Karpas-422 (cell line): ENCODE data around the gene PTPRD. TPM values are rescaled to one million over a fixed set of nuclear protein-coding genes. Genes with fewer than 3 reads are reported as not detected.

Source experiments
- DNase-seq: peaks from one replicate; pipeline ENCODE4 v3.0.0-alpha.2; 2015
- H2AFZ ChIP-seq: fragments of 200-600 bp; sonication (generic); 2 replicates; pipeline ENCODE4 v1.6.1; 2014; ENCODE audit warnings: antibody characterized with exemption, low read length, mixed read lengths
- H3K27ac ChIP-seq: fragments of 200-600 bp; sonication (generic); 2 replicates; pipeline ENCODE4 v1.5.1; 2014; ENCODE audit warnings: mild to moderate bottlenecking, low read length, moderate library complexity
- H3K27me3 ChIP-seq: fragments of 200-600 bp; sonication (generic); 2 replicates; pipeline ENCODE4 v1.6.1; 2014; ENCODE audit warnings: low read length, mixed read lengths
- H3K36me3 ChIP-seq: fragments of 200-600 bp; sonication (generic); 2 replicates; pipeline ENCODE4 v1.6.1; 2014; ENCODE audit warnings: low read length, mixed read lengths; ENCODE audit not compliant: insufficient read depth
- H3K4me1 ChIP-seq: fragments of 200-600 bp; sonication (generic); 2 replicates; pipeline ENCODE4 v1.6.1; 2014; ENCODE audit warnings: mild to moderate bottlenecking, low read length, mixed read lengths
- H3K4me2 ChIP-seq: fragments of 200-600 bp; sonication (generic); 2 replicates; pipeline ENCODE4 v1.6.1; 2014; ENCODE audit warnings: low read length, low read depth, mild to moderate bottlenecking; ENCODE audit not compliant: poor library complexity, severe bottlenecking
- H3K4me3 ChIP-seq: fragments of 200-600 bp; sonication (generic); 2 replicates; pipeline ENCODE4 v1.5.1; 2014; ENCODE audit warnings: mild to moderate bottlenecking, antibody characterized with exemption, low read length, mixed read lengths
- H3K79me2 ChIP-seq: fragments of 200-600 bp; sonication (generic); 2 replicates; pipeline ENCODE4 v1.6.1; 2014; ENCODE audit warnings: mild to moderate bottlenecking, low read length, mixed read lengths
- H3K9ac ChIP-seq: fragments of 200-600 bp; sonication (generic); 2 replicates; pipeline ENCODE4 v1.6.0; 2014; ENCODE audit warnings: low read length
- H3K9me2 ChIP-seq: fragments of 200-600 bp; sonication (generic), shearing (Covaris generic); replicated peaks from 2 replicates; pipeline ENCODE4 v1.6.0; 2014; ENCODE audit warnings: mild to moderate bottlenecking, low read length, moderate library complexity; ENCODE audit not compliant: insufficient read depth
- H3K9me3 ChIP-seq: fragments of 300-700, 200-600 bp; sonication (generic); 2 replicates; pipeline ENCODE4 v1.6.1; 2014; ENCODE audit warnings: low read length, mixed read lengths
- H4K20me1 ChIP-seq: fragments of 200-600 bp; sonication (generic); 2 replicates; pipeline ENCODE4 v1.6.1; 2014; ENCODE audit warnings: mild to moderate bottlenecking, antibody characterized with exemption, low read length, low read depth; ENCODE audit not compliant: insufficient read depth
- total RNA-seq: library from RNA; depleted of rRNA; stranded (reverse); fragments of >200 nt; shearing (Covaris generic); gene quantifications from 2 replicates; pipeline ENCODE4 v1.2.3, GENCODE V29; 2014; ENCODE audit warnings: low replicate concordance

The PTPRD gene
- total RNA-seq, 1 experiment from 2014 or later: 0.63 TPM

DNA sequence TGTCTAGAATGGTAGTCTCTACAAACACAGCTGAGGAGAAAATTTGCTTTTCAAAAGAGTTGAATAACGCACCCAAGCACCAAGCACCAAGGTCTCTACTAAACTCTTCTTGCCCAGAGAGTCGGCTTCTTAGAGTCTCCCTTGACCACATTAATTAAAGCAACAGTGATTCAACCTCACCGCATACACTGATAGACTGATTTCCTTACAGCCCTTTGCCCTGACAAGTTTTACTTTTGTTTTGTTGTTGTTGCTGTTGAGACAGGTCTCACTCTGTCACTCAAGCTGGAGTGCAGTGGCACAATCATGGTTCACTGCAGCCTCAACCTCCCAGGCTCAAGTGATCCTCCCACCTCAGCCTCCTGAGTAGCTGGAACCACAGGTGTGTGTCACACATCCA, 1777.5 kb downstream of the PTPRD start:
- H3K9ac ChIP-seq: no peak overlapping the region
- H3K4me1 ChIP-seq: no peaks in the 10 kb centered on the region
- no peaks in the 10 kb centered on the region for H3K36me3 ChIP-seq
- H4K20me1 ChIP-seq: no peaks in the 10 kb centered on the region
- H3K9me2 ChIP-seq: no peaks in the 10 kb centered on the region
- no peak overlapping the region for H2AFZ ChIP-seq
- H3K9me3 ChIP-seq: no peaks in the 10 kb centered on the region
- no peak overlapping the region for H3K27ac ChIP-seq
- no peaks in the 10 kb centered on the region for H3K27me3 ChIP-seq
- no peak overlapping the region for H3K4me3 ChIP-seq
- no peak overlapping the region for H3K4me2 ChIP-seq
- no peaks in the 10 kb centered on the region for H3K79me2 ChIP-seq
- no peak for DNase-seq

DNA sequence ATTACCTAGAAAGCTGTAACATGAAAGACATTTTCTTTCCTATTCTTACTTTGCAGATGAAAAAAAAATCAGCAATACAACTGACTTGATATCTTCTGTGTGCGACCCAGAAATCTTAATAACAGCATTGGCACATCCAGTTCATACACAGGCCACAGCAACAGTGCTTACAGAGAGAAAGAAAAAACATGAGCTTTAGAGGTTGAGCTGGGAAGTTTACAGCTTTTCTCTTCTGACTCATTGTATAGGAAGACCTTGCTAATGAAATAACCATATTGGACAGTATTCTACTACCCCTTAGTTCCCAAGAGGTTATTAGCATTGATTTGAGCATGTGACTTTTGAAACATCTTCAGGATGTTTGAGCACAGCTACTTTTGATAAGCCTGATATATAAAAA, 1779.8 kb downstream of the PTPRD start:
- Histone ChIP-seq H3K9me2 (no peaks in the 10 kb centered on the region), H3K27me3 (no peaks in the 10 kb centered on the region), H3K79me2 (no peaks in the 10 kb centered on the region), H3K9me3 (peaks cover 5% of the 10 kb centered on the region; the same call in 1 of the 2 replicates), H4K20me1 (no peaks in the 10 kb centered on the region), H3K36me3 (no peaks in the 10 kb centered on the region), H2AFZ (no peak overlapping the region), H3K4me1 (no peaks in the 10 kb centered on the region), H3K9ac (no peak overlapping the region), H3K27ac (no peak overlapping the region), H3K4me3 (no peak overlapping the region), H3K4me2 (no peak overlapping the region)
- DNase-seq: no peak

DNA sequence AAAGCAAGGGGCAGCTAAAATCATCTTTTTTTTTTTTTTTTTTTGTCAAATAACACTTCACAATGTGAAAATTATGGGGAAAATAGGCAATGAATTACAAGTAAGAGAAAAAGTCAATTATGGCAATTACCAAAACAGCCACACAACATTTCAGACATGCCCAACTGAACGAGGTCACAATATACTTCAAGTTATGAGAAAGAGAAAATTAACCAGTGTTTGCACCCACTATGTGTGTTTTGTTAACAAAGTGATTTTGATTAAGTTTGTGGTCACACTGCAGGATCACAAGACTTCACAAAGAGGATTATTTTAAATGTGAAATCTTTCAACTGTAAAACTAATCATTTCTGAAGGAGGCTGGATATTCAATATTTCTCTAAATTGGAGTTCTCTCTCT, 1780.4 kb downstream of the PTPRD start:
- H3K9me3 ChIP-seq: peaks cover 5% of the 10 kb centered on the region; the same call in 1 of the 2 replicates
- H3K4me1 ChIP-seq: no peaks in the 10 kb centered on the region
- H3K4me3 ChIP-seq: no peak overlapping the region
- no peak overlapping the region for H3K4me2 ChIP-seq
- DNase-seq: no peak
- no peaks in the 10 kb centered on the region for H3K9me2 ChIP-seq
- no peaks in the 10 kb centered on the region for H4K20me1 ChIP-seq
- no peak overlapping the region for H3K9ac ChIP-seq
- no peak overlapping the region for H3K27ac ChIP-seq
- no peaks in the 10 kb centered on the region for H3K36me3 ChIP-seq
- H3K27me3 ChIP-seq: no peaks in the 10 kb centered on the region
- no peak overlapping the region for H2AFZ ChIP-seq
- no peaks in the 10 kb centered on the region for H3K79me2 ChIP-seq

DNA sequence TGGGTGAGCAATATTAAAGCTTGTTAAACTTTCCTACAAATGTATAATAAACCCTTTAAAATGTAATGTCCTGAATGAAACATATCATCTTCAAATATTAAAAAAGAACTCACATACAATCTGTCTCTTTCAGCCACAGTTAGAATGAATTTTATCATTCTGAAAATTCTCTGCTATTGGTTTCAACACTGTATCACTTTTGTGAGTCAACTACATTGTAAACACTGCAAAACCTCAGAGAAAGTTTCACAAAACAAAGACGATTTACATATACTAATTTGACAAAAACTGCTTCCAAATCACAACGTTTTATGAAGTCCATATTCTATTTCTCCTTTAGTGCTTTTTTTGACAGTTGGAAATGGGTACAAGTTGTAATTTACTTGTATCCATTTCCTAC, 1781.2 kb downstream of the PTPRD start:
- H4K20me1 ChIP-seq: no peaks in the 10 kb centered on the region
- H3K9me3 ChIP-seq: peaks cover 10% of the 10 kb centered on the region; the same call in 1 of the 2 replicates
- no peak overlapping the region for H3K9ac ChIP-seq
- H3K27me3 ChIP-seq: no peaks in the 10 kb centered on the region
- no peaks in the 10 kb centered on the region for H3K79me2 ChIP-seq
- H3K36me3 ChIP-seq: no peaks in the 10 kb centered on the region
- no peaks in the 10 kb centered on the region for H3K9me2 ChIP-seq
- no peak for DNase-seq
- no peak overlapping the region for H3K4me3 ChIP-seq
- H2AFZ ChIP-seq: no peak overlapping the region
- no peaks in the 10 kb centered on the region for H3K4me1 ChIP-seq
- H3K27ac ChIP-seq: no peak overlapping the region
- no peak overlapping the region for H3K4me2 ChIP-seq

DNA sequence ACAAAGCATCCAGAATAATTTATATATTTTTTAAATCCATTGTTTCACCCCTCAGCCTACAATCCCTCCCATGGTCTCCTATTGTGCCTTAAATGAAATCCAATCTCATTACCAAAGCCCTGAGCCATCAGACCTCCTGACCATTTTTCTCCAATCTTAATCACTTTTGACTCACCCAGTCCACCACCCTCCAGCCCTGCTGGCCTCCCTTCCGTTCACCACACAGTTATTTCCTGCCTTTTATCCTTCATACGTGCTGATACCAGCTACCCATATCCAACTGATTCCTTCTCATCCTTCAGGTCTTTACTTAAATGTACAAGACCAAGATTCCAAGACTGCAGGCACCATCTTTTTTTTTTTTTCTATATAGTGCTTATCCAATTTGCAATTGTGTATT, 1786.5 kb downstream of the PTPRD start:
- H3K27me3 ChIP-seq: no peaks in the 10 kb centered on the region
- DNase-seq: no peak

DNA sequence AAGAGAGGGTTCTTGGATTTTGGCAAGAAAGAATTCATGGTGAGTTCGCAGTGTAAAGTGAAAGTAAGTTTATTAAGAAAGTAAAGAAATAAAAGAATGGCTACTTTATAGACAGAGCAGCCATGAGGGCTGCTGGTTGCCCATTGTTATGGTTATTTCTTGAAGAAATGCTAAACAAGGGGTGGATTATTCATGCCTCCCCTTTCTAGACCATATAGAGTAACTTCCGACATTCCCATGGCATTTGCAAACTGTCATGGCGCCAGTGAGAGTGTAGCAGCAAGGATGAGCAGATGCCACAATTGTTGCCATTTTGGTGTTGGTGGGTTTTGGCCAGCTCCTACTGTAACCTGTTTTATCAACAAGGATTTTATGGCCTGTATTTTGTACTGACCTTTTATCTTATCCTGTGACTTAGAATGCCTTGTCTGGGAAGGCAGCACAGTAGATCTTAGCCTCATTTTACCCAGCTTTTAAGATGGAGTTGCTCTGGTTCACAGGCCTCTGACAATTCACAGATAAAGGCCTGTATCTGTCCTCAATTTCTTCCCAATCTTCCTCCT, 1787.1 kb downstream of the PTPRD start:
- no peak overlapping the region for H3K27ac ChIP-seq
- no peak overlapping the region for H3K9ac ChIP-seq
- H3K79me2 ChIP-seq: no peaks in the 10 kb centered on the region
- H3K36me3 ChIP-seq: no peaks in the 10 kb centered on the region
- H3K27me3 ChIP-seq: no peaks in the 10 kb centered on the region
- no peak overlapping the region for H3K4me2 ChIP-seq
- H3K4me1 ChIP-seq: no peaks in the 10 kb centered on the region
- H3K4me3 ChIP-seq: no peak overlapping the region
- H2AFZ ChIP-seq: no peak overlapping the region
- H4K20me1 ChIP-seq: no peaks in the 10 kb centered on the region
- H3K9me2 ChIP-seq: no peaks in the 10 kb centered on the region
- H3K9me3 ChIP-seq: peaks cover 10% of the 10 kb centered on the region; the same call in 1 of the 2 replicates
- DNase-seq: no peak

More for the DNA sequence above, 1786.5 kb downstream of the PTPRD start:
- Histone ChIP-seq H2AFZ (no peak overlapping the region), H3K9me3 (peaks cover 10% of the 10 kb centered on the region; the same call in 1 of the 2 replicates), H3K79me2 (no peaks in the 10 kb centered on the region), H3K4me2 (no peak overlapping the region), H3K9ac (no peak overlapping the region), H3K27ac (no peak overlapping the region), H3K4me3 (no peak overlapping the region), H3K9me2 (no peaks in the 10 kb centered on the region), H3K4me1 (no peaks in the 10 kb centered on the region), H3K36me3 (no peaks in the 10 kb centered on the region), H4K20me1 (no peaks in the 10 kb centered on the region)

DNA sequence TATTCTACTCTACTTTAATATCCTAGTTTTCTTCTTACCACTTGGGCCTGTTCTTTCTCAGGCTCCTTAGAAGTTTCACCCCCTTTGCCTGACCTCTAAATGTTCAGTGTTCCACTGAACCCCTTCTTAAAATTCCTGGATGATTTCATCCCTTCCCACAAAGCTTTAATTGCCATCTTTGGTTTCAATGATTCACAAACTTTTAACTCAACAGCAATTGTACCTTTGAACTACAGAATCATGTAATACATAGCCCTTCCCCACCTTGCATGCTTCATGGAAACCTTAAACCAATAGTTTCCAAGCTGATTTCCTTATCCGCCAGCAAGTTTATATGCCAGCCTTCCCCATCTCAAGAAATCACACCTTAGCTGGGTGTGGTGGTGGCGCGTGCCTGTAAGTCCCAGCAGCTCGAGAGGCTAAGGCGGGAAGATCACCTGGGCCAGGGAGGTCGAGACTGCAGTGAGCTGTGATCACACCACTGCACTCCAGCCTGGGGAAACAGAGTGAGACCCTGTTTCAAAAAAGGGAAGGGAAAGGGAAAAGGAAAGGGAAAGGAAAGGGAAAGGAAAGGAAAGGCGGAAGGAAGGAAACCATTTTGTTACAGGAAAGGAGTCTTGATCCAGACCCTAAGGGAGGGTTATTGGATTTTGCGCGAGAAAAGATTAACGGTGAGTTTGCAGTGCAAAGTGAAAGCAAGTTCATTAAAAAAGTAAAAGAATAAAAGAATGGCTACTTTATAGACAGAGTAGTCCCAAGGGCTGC, 1789.5 kb downstream of the PTPRD start:
- no peak overlapping the region for H3K4me2 ChIP-seq
- H3K4me1 ChIP-seq: no peaks in the 10 kb centered on the region
- no peaks in the 10 kb centered on the region for H3K79me2 ChIP-seq
- H4K20me1 ChIP-seq: no peaks in the 10 kb centered on the region
- H2AFZ ChIP-seq: no peak overlapping the region
- no peak overlapping the region for H3K4me3 ChIP-seq
- H3K9ac ChIP-seq: no peak overlapping the region
- H3K36me3 ChIP-seq: no peaks in the 10 kb centered on the region
- H3K27me3 ChIP-seq: no peaks in the 10 kb centered on the region
- DNase-seq: no peak
- no peaks in the 10 kb centered on the region for H3K9me2 ChIP-seq
- peaks cover 7% of the 10 kb centered on the region; the same call in 1 of the 2 replicates for H3K9me3 ChIP-seq
- H3K27ac ChIP-seq: no peak overlapping the region

DNA sequence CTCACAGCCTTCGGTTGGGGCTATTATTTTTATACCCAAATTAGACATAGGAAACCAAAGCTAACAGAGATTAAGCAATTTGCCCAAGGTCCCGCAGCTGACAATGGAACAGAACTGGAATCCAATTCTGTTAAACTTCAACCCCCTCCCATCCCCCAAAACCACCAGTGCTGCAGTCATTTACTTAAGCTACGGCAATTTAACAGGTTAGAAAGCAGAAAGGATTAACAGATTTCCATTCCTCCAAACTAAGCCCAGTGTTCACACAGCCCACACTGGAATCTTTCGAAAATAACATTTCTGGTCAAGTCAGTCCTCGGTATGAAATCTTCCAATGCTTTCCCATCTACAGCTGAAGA, 1790.2 kb downstream of the PTPRD start:
- DNase-seq: no peak
- Histone ChIP-seq H3K4me3 (no peak overlapping the region), H3K27ac (no peak overlapping the region), H3K9me3 (peaks cover 9% of the 10 kb centered on the region), H2AFZ (no peak overlapping the region), H4K20me1 (no peaks in the 10 kb centered on the region), H3K79me2 (no peaks in the 10 kb centered on the region), H3K4me2 (no peak overlapping the region), H3K36me3 (no peaks in the 10 kb centered on the region), H3K27me3 (no peaks in the 10 kb centered on the region), H3K9me2 (no peaks in the 10 kb centered on the region), H3K9ac (no peak overlapping the region), H3K4me1 (no peaks in the 10 kb centered on the region)
